ENCODE results near the gene DSG3. TPM values are rescaled to one million over a fixed set of nuclear protein-coding genes. Genes with fewer than 3 reads are reported as not detected.

Gene DSG3
- total RNA-seq, 1 experiment from 2014 or later, result 0.04 TPM

- Histone ChIP-seq H4K5ac (ENCODE audit: insufficient read length, low read depth, low read length) (no peak overlapping the region), H3K27ac (ENCODE audit: insufficient read length, low read depth, low read length) (no peak overlapping the region), H3K9ac (ENCODE audit: extremely low read depth, insufficient read length, low read length) (no peak overlapping the region), H3K9me3 (ENCODE audit: control insufficient read depth, low read depth, low read length) (no peaks in the 10 kb centered on the region), H2BK120ac (ENCODE audit: low read depth, low read length, poor library complexity, severe bottlenecking) (no peak overlapping the region), H3K56ac (ENCODE audit: insufficient read length, low read depth, low read length) (no peak overlapping the region), H3K79me1 (ENCODE audit: insufficient read depth, low read depth, low read length, poor library complexity, severe bottlenecking) (peaks cover 3% of the 10 kb centered on the region), H2BK12ac (ENCODE audit: insufficient read length, low read depth, low read length) (no peak overlapping the region), H3K4me1 (ENCODE audit: insufficient read depth, low read length) (peaks cover 3% of the 10 kb centered on the region; the same call in 1 of the 2 replicates), H3K4ac (ENCODE audit: low read depth, low read length) (no peak overlapping the region), H4K20me1 (ENCODE audit: control insufficient read depth, insufficient read depth, insufficient read length) (no peaks in the 10 kb centered on the region), H2AK5ac (ENCODE audit: insufficient read length, low read length) (no peak overlapping the region), H4K8ac (replicated peaks; ENCODE audit: insufficient read length, low read depth, low read length) (no peak overlapping the region), H2BK20ac (ENCODE audit: low read depth, low read length, poor library complexity, severe bottlenecking) (no peak overlapping the region), H3K79me2 (ENCODE audit: insufficient read depth, low read length) (peaks cover 24% of the 10 kb centered on the region; the same call in 1 of the 2 replicates), H4K91ac (ENCODE audit: insufficient read length, low read depth, low read length) (no peak overlapping the region), H3K14ac (ENCODE audit: insufficient read depth, low read length) (no peak overlapping the region), H2AFZ (ENCODE audit: low read length) (no peak overlapping the region), H2BK15ac (ENCODE audit: low read depth, low read length) (no peak overlapping the region), H3K18ac (ENCODE audit: insufficient read length, low read depth, low read length) (no peak overlapping the region), H2BK5ac (ENCODE audit: insufficient read length, low read length) (no peak overlapping the region), H3K23me2 (ENCODE audit: insufficient read length, low read depth, low read length, poor library complexity, severe bottlenecking) (no peaks in the 10 kb centered on the region), H3K4me2 (ENCODE audit: insufficient read depth, insufficient read length, low read length) (no peak overlapping the region), H3T11ph (ENCODE audit: low read length) (no peak overlapping the region), H3K27me3 (ENCODE audit: insufficient read depth, low read length) (no peaks in the 10 kb centered on the region), H3K23ac (ENCODE audit: insufficient read length, low read depth, low read length) (no peak overlapping the region)
- Mint-ChIP-seq H3K4me3 (no peak overlapping the region), H3K9me3 (peaks cover 5 to 9% of the 10 kb centered on the region in 2 experiments), H3K36me3 (ENCODE audit: insufficient read depth in 1 of 3, low read depth in 3 of 3) (peaks cover 11 to 18% (median 15%) of the 10 kb centered on the region in 3 experiments), H3K27ac (peak overlapping the region in 1 of 3 experiments; percentile 71; a peak in 2 of 7 replicates), H3K4me1 (peaks cover 22 to 32% of the 10 kb centered on the region in 2 experiments), H3K27me3 (ENCODE audit: low read depth) (no peaks in the 10 kb centered on the region)
- DNase-seq, result no peak
- WGBS (ENCODE audit: extremely low coverage, insufficient read length, low lambda C conversion rate), result no CpG with 5 or more reads among the region's 1 CpG
- TF ChIP-seq CTCF (conservative IDR thresholded peaks at IDR 0.05), result no peak
These were observed 61.2 kb downstream of the DSG3 start for GRCh38 chr18:31508781-31509180.
